Measurements from ENCODE around the gene TAF4B. TPM values are rescaled to one million over a fixed set of nuclear protein-coding genes. Genes with fewer than 3 reads are reported as not detected.

Gene TAF4B
- total RNA-seq, 1 experiment from 2014 or later, result 15.2 TPM

GRCh38 chr18:26362021-26362420 is 135.8 kb downstream of the TAF4B start:
- no peak for ATAC-seq
- Mint-ChIP-seq H3K4me3 (no peak overlapping the region), H3K36me3 (peaks cover 14% of the 10 kb centered on the region), H3K27ac (no peak overlapping the region), H3K9me3 (peaks cover 2% of the 10 kb centered on the region), H3K4me1 (peaks cover 1% of the 10 kb centered on the region), H3K27me3 (ENCODE audit: low read depth) (no peaks in the 10 kb centered on the region; the same call in 1 of the 2 replicates)
- TF ChIP-seq TEAD4 (CRISPR knock-in tag; IDR thresholded peaks at IDR 0.05), result no peak
- no peak for TF ChIP-seq CREM (CRISPR knock-in tag; IDR thresholded peaks at IDR 0.05)
- no peak for TF ChIP-seq ZNF138 (CRISPR knock-in tag; conservative IDR thresholded peaks at IDR 0.05)
- no peak for TF ChIP-seq E2F1 (CRISPR knock-in tag; IDR thresholded peaks at IDR 0.05)
- TF ChIP-seq ATF3 (CRISPR knock-in tag; conservative IDR thresholded peaks at IDR 0.05), result no peak
- TF ChIP-seq MLX (CRISPR knock-in tag; IDR thresholded peaks at IDR 0.05), result no peak
- no peak for TF ChIP-seq NR3C1 (CRISPR knock-in tag; conservative IDR thresholded peaks at IDR 0.05; ENCODE audit: low read depth)
- TF ChIP-seq FOXP4 (CRISPR knock-in tag; IDR thresholded peaks at IDR 0.05), result no peak
- no peak for TF ChIP-seq ZNF671 (CRISPR knock-in tag; IDR thresholded peaks at IDR 0.05)
- TF ChIP-seq MXD4 (CRISPR knock-in tag; IDR thresholded peaks at IDR 0.05; ENCODE audit: borderline replicate concordance), result no peak
- no peak for TF ChIP-seq EMX1 (CRISPR knock-in tag; IDR thresholded peaks at IDR 0.05)
- no peak for TF ChIP-seq ZNF512 (CRISPR knock-in tag; IDR thresholded peaks at IDR 0.05; ENCODE audit: borderline replicate concordance)
- no peak for TF ChIP-seq STAT6 (CRISPR knock-in tag; conservative IDR thresholded peaks at IDR 0.05; ENCODE audit: low read depth)
- no peak for TF ChIP-seq AR (CRISPR knock-in tag; IDR thresholded peaks at IDR 0.05)
- DNase-seq (ENCODE audit: low spot score), result no peak
- ChIA-PET POLR2A (interaction anchor here (0.6 kb wide), 1 partner anchor 1524 kb away, joined by 5 read pairs; no protein-coding TSS in a partner anchor), CTCF (interaction anchor here (2.5 kb wide), 1 partner anchor 22 kb away, joined by 6 read pairs; no protein-coding TSS in a partner anchor)

Data from WTC11 (cell line).